T-helper 1 cell treated with Interleukin-12 subunit alpha and Interleukin-12 subunit beta and Interleukin-4 antibody, amounts not matched to agents 30 μg/mL and 1 μg/mL, for 36 hours (primary cell): ENCODE data around the gene MCF2L2.
"Not testable (repeated sequence)": the region's sequence is repeated elsewhere in the genome, so short reads cannot be mapped to it uniquely, and the experiment has no call there.

Source experiments
- H3K27ac Mint-ChIP-seq: one replicate; pipeline ENCODE4 v1.8.0; 2021; ENCODE audit warnings: mild to moderate bottlenecking, mixed read lengths
- H3K27me3 Mint-ChIP-seq: one replicate; pipeline ENCODE4 v1.8.0; 2021; ENCODE audit warnings: low read depth, mixed read lengths
- H3K36me3 Mint-ChIP-seq: one replicate; pipeline ENCODE4 v1.8.0; 2021; ENCODE audit warnings: low read depth, mixed read lengths
- H3K4me1 Mint-ChIP-seq: one replicate; pipeline ENCODE4 v1.8.0; 2021; ENCODE audit warnings: low read depth, mixed read lengths
- H3K4me3 Mint-ChIP-seq: one replicate; pipeline ENCODE4 v1.8.0; 2021; ENCODE audit warnings: mild to moderate bottlenecking, moderate library complexity, mixed read lengths
- H3K9me3 Mint-ChIP-seq: one replicate; pipeline ENCODE4 v1.8.0; 2021; ENCODE audit warnings: mixed read lengths

MCF2L2 gene

GRCh38 chr3:183249006-183249718 lies 179.3 kb downstream of the MCF2L2 start:
- no peak overlapping the region for H3K27ac Mint-ChIP-seq
- no peaks in the 10 kb centered on the region for H3K36me3 Mint-ChIP-seq
- no peak overlapping the region for H3K4me3 Mint-ChIP-seq
- peaks cover 5% of the 10 kb centered on the region for H3K27me3 Mint-ChIP-seq
- H3K9me3 Mint-ChIP-seq: no peaks in the 10 kb centered on the region
- H3K4me1 Mint-ChIP-seq: peaks cover 3% of the 10 kb centered on the region

DNA sequence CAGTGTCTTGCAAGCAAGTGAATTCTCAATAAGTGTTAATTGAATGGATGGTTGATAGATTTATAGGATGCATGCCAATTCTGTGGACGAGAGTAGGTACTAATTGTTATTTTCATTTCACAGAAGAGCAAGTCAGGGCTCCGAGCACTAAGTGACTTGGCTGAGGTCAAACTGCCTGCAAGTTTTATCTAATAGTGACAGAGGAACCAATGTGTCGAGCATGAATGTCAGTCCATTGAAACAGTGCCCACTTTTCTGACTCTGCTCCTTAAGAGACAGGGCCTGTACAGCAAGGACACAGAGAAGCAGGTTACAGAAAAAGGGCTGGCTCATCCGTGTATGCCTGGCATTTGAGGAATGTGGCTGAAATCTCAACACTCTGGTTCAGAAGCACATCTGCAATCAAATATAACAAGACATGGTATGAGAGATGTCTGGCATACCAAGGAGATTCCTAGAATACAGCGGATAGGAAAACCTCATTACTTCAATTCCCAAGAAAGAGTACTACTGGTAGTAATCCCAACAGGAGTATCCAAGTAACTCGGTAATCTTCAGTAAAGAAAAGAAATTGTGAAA lies 181.3 kb downstream of the MCF2L2 start:
- no peaks in the 10 kb centered on the region for H3K27me3 Mint-ChIP-seq
- no peaks in the 10 kb centered on the region for H3K4me1 Mint-ChIP-seq
- peaks cover 5% of the 10 kb centered on the region for H3K36me3 Mint-ChIP-seq
- no peak overlapping the region for H3K27ac Mint-ChIP-seq
- peaks cover 12% of the 10 kb centered on the region for H3K9me3 Mint-ChIP-seq
- H3K4me3 Mint-ChIP-seq: no peak overlapping the region

DNA sequence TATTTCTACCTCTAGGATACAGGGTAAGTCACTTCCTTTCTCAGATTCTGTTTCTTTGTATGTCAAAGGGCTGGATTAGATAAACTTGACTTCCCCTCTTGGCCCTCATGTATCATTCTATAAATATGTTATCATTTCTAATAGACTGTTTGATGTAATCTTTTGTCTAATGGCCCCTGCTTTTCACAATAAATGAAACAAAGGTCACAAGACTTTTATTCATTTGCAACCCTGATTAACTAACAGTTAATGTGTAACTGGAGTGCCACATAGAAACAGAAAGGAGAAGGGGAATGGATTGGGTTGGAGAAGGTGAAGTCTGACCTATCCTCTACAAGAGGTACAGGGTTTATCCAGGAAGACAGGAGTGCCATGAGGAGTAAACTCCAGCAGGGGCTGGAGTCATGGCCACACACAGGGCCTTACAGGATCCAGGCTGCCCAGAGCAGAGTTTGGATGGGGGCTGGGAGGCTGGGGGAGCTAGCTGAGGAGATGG lies 183.4 kb downstream of the MCF2L2 start:
- peaks cover 1% of the 10 kb centered on the region for H3K27me3 Mint-ChIP-seq
- peaks cover 9% of the 10 kb centered on the region for H3K36me3 Mint-ChIP-seq
- no peaks in the 10 kb centered on the region for H3K4me1 Mint-ChIP-seq
- H3K4me3 Mint-ChIP-seq: no peak overlapping the region
- no peak overlapping the region for H3K27ac Mint-ChIP-seq
- H3K9me3 Mint-ChIP-seq: peaks cover 29% of the 10 kb centered on the region

GRCh38 chr3:183244219-183244618 lies 184.2 kb downstream of the MCF2L2 start:
- Mint-ChIP-seq H3K4me3 (no peak overlapping the region), H3K36me3 (peaks cover 9% of the 10 kb centered on the region), H3K9me3 (peaks cover 35% of the 10 kb centered on the region), H3K27ac (no peak overlapping the region), H3K27me3 (peaks cover 9% of the 10 kb centered on the region), H3K4me1 (no peaks in the 10 kb centered on the region)

DNA sequence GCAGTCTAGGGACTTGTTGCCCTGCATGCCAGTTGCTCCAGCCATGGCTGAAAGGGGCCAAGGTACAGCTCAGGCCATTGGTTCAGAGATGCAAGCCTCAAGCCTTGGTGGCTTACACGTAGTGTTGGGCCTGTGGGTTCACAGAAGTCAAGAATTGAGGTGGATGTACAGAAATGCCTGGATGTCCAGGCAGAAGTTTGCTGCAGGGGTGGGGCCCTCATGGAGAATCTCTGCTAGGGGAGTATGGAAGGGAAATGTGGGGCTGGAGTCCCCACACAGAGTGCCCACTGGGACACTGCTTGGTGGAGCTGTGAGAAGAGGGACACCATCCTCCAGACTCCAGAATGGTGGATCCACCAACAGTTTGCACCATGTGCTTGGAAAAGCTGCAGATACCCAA lies 186.0 kb downstream of the MCF2L2 start:
- Mint-ChIP-seq H3K27me3 (peaks cover 9% of the 10 kb centered on the region), H3K4me3 (no peak overlapping the region), H3K9me3 (peaks cover 35% of the 10 kb centered on the region), H3K36me3 (peaks cover 9% of the 10 kb centered on the region), H3K27ac (no peak overlapping the region), H3K4me1 (no peaks in the 10 kb centered on the region)

GRCh38 chr3:183239046-183239445 lies 189.4 kb downstream of the MCF2L2 start:
- H3K27me3 Mint-ChIP-seq: peaks cover 9% of the 10 kb centered on the region

DNA sequence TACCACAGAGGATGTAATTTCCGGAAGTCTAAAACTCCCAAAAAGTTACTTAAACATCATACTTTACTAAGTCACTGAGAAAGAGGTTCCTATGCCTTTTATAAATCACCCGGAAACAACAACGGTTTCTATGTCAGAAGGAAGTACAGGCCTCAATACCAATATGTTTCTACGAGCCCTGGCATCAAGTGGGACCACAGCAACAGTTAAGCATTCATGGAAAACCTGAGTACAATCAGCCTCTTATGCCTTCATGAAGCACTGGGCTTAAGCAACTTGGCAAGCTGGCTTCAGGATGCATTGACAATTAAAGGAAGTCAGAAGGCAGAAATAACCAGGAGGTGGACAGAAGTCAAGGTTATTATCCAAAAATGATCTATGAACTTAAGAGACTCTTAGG lies 194.5 kb downstream of the MCF2L2 start:
- no peak overlapping the region for H3K4me3 Mint-ChIP-seq
- no peaks in the 10 kb centered on the region for H3K4me1 Mint-ChIP-seq
- no peaks in the 10 kb centered on the region for H3K36me3 Mint-ChIP-seq
- H3K9me3 Mint-ChIP-seq: no peaks in the 10 kb centered on the region
- no peak overlapping the region for H3K27ac Mint-ChIP-seq
- H3K27me3 Mint-ChIP-seq: no peaks in the 10 kb centered on the region

More at GRCh38 chr3:183239046-183239445, 189.4 kb downstream of the MCF2L2 start:
- no peaks in the 10 kb centered on the region for H3K4me1 Mint-ChIP-seq
- H3K36me3 Mint-ChIP-seq: peaks cover 9% of the 10 kb centered on the region
- H3K27ac Mint-ChIP-seq: no peak overlapping the region
- H3K9me3 Mint-ChIP-seq: peaks cover 35% of the 10 kb centered on the region
- H3K4me3 Mint-ChIP-seq: no peak overlapping the region

GRCh38 chr3:183230826-183231225 lies 197.6 kb downstream of the MCF2L2 start:
- Mint-ChIP-seq H3K4me3 (no peak overlapping the region), H3K36me3 (no peaks in the 10 kb centered on the region), H3K27ac (no peak overlapping the region), H3K4me1 (no peaks in the 10 kb centered on the region), H3K27me3 (no peaks in the 10 kb centered on the region), H3K9me3 (no peaks in the 10 kb centered on the region)

- H3K4me3 Mint-ChIP-seq, H3K27ac Mint-ChIP-seq, H3K9me3 Mint-ChIP-seq, H3K36me3 Mint-ChIP-seq, H3K4me1 Mint-ChIP-seq, H3K27me3 Mint-ChIP-seq: not testable (repeated sequence)
Measured at GRCh38 chr3:183230251-183230650, 198.2 kb downstream of the MCF2L2 start.

DNA sequence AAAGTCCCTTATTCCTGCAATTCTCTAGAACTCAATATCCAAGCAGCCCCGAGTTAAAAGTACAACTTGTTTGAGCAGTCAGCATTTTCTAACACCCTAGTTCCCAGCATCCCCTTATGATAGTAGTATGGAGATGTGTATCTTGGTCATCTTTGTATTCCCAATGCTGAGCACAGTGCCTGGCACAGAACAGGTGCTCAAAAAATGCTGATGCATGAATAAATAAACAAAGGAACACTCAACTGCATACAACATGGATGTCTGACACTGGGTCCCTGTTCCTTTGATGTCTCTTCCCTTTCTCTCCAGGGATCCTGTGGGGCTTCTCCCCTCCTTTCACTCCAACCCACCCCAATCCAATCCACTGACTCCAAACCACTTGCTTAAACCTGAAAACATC lies 199.2 kb downstream of the MCF2L2 start:
- Mint-ChIP-seq H3K36me3 (no peaks in the 10 kb centered on the region), H3K27me3 (no peaks in the 10 kb centered on the region), H3K9me3 (no peaks in the 10 kb centered on the region), H3K4me1 (peaks cover 9% of the 10 kb centered on the region), H3K4me3 (no peak overlapping the region), H3K27ac (no peak overlapping the region)

DNA sequence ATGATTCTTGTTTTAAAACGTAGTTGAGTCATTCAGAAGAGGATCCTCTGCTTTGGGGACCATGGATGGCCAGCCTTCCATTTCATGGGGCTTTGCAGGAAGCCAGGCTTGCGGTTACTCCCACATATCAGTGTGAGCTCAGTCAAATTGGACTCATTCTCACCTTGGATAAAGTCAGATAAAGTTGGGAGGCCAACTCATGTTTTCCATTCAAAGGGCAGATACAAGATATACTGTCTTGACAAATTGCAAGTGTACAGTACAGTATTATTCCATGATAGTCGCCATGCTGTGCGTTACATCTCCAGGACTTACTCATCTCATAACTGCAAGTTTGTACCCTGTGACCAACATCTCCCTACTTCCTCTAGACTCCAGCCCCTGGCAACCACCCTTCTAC lies 200.8 kb downstream of the MCF2L2 start:
- no peak overlapping the region for H3K4me3 Mint-ChIP-seq
- no peaks in the 10 kb centered on the region for H3K9me3 Mint-ChIP-seq
- no peaks in the 10 kb centered on the region for H3K36me3 Mint-ChIP-seq
- peaks cover 14% of the 10 kb centered on the region for H3K4me1 Mint-ChIP-seq
- no peaks in the 10 kb centered on the region for H3K27me3 Mint-ChIP-seq
- no peak overlapping the region for H3K27ac Mint-ChIP-seq

- no peaks in the 10 kb centered on the region for H3K36me3 Mint-ChIP-seq
- no peaks in the 10 kb centered on the region for H3K9me3 Mint-ChIP-seq
- H3K4me1 Mint-ChIP-seq: peaks cover 14% of the 10 kb centered on the region
Measured at GRCh38 chr3:183226333-183226890, 202.0 kb downstream of the MCF2L2 start.

DNA sequence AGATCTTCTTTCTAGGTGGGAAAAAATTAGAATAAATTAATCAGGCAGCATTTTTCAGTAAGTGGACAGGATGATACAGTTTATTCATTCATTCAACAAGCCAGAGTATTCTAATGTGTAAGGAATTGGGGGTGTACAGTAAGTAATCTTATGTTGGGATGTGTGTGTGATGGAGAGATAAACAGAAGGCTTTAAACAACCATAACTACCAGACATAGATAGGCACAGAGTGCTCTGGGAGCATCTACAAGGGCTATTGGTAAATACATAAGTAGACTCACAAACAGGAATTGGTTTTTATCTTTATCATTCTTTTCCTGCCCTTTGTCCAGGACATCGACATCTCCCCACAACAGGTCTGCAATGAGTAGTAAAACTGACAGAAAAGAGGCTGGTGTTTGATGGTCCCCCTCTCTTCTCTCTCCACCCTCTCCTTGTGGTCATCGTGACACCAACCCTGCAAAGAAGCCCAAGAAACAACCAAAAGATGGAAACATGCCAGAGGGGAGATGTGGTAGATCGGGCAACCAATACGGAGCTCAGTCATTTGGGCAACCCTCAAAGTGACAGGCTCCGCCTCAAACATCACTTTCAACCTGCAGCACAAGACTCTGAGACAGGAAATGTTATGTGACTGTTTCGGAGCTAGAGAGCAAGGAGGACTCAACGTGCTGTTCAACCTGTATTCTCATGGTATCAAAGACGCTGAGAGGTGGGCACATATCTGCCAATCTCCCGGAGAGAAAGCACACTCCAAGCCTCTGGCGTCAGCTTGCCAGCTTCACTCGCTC lies 204.0 kb downstream of the MCF2L2 start:
- H3K9me3 Mint-ChIP-seq: no peaks in the 10 kb centered on the region
- H3K4me3 Mint-ChIP-seq: peak overlapping the region; percentile 59
- no peaks in the 10 kb centered on the region for H3K27me3 Mint-ChIP-seq
- H3K27ac Mint-ChIP-seq: peak overlapping the region; percentile 63
- peaks cover 14% of the 10 kb centered on the region for H3K4me1 Mint-ChIP-seq
- no peaks in the 10 kb centered on the region for H3K36me3 Mint-ChIP-seq

More at GRCh38 chr3:183226333-183226890, 202.0 kb downstream of the MCF2L2 start:
- Mint-ChIP-seq H3K27ac (no peak overlapping the region), H3K4me3 (no peak overlapping the region), H3K27me3 (no peaks in the 10 kb centered on the region)

- peaks cover 18% of the 10 kb centered on the region for H3K4me1 Mint-ChIP-seq
- no peaks in the 10 kb centered on the region for H3K27me3 Mint-ChIP-seq
- no peaks in the 10 kb centered on the region for H3K36me3 Mint-ChIP-seq
- H3K9me3 Mint-ChIP-seq: no peaks in the 10 kb centered on the region
- no peak overlapping the region for H3K27ac Mint-ChIP-seq
- H3K4me3 Mint-ChIP-seq: no peak overlapping the region
Measured at GRCh38 chr3:183222631-183223235, 205.7 kb downstream of the MCF2L2 start.
